ENCODE data around the gene CCDC148.

The CCDC148 gene

GRCh38 chr2:158142568-158143332, 313.8 kb downstream of the CCDC148 start:
- H3K36me3 ChIP-seq (ENCODE audit: low read depth), result no peaks in the 10 kb centered on the region
- H3K9me3 ChIP-seq (ENCODE audit: severe bottlenecking), result no peaks in the 10 kb centered on the region
- H3K4me3 ChIP-seq (ENCODE audit: severe bottlenecking), result no peak overlapping the region
- no peak overlapping the region for H3K27ac ChIP-seq (ENCODE audit: poor library complexity, severe bottlenecking)
- ATAC-seq (ENCODE audit: low read depth) (no peak), DNase-seq (ENCODE audit: low spot score) (no peak)
- TF ChIP-seq CTCF (IDR thresholded peaks at IDR 0.05; ENCODE audit: poor library complexity, severe bottlenecking), result no peak
- no peaks in the 10 kb centered on the region for H3K4me1 ChIP-seq (ENCODE audit: insufficient read depth, poor library complexity, severe bottlenecking)
- no peaks in the 10 kb centered on the region for H3K27me3 ChIP-seq (ENCODE audit: insufficient read depth, poor library complexity, severe bottlenecking)

GRCh38 chr2:158142165-158142564, 314.4 kb downstream of the CCDC148 start:
- Histone ChIP-seq H3K4me3 (ENCODE audit: severe bottlenecking) (no peak overlapping the region), H3K27ac (ENCODE audit: poor library complexity, severe bottlenecking) (no peak overlapping the region), H3K27me3 (ENCODE audit: insufficient read depth, poor library complexity, severe bottlenecking) (no peaks in the 10 kb centered on the region), H3K9me3 (ENCODE audit: severe bottlenecking) (no peaks in the 10 kb centered on the region), H3K36me3 (ENCODE audit: low read depth) (no peaks in the 10 kb centered on the region), H3K4me1 (ENCODE audit: insufficient read depth, poor library complexity, severe bottlenecking) (no peaks in the 10 kb centered on the region)
- ATAC-seq (ENCODE audit: low read depth) (no peak), DNase-seq (ENCODE audit: low spot score) (no peak)
- TF ChIP-seq CTCF (IDR thresholded peaks at IDR 0.05; ENCODE audit: poor library complexity, severe bottlenecking), result no peak

- no peak for TF ChIP-seq CTCF (IDR thresholded peaks at IDR 0.05; ENCODE audit: poor library complexity, severe bottlenecking)
- H3K27me3 ChIP-seq (ENCODE audit: insufficient read depth, poor library complexity, severe bottlenecking), result no peaks in the 10 kb centered on the region
- no peaks in the 10 kb centered on the region for H3K4me1 ChIP-seq (ENCODE audit: insufficient read depth, poor library complexity, severe bottlenecking)
- no peak overlapping the region for H3K27ac ChIP-seq (ENCODE audit: poor library complexity, severe bottlenecking)
- H3K9me3 ChIP-seq (ENCODE audit: severe bottlenecking), result no peaks in the 10 kb centered on the region
- no peak overlapping the region for H3K4me3 ChIP-seq (ENCODE audit: severe bottlenecking)
- ATAC-seq (ENCODE audit: low read depth), result no peak
- DNase-seq (ENCODE audit: low spot score), result no peak
- H3K36me3 ChIP-seq (ENCODE audit: low read depth), result no peaks in the 10 kb centered on the region
These were observed 316.4 kb downstream of the CCDC148 start for GRCh38 chr2:158140201-158140600.

GRCh38 chr2:158138255-158138654, 318.3 kb downstream of the CCDC148 start:
- DNase-seq (ENCODE audit: low spot score), result no peak
- Histone ChIP-seq H3K27me3 (ENCODE audit: insufficient read depth, poor library complexity, severe bottlenecking) (no peaks in the 10 kb centered on the region), H3K4me1 (ENCODE audit: insufficient read depth, poor library complexity, severe bottlenecking) (no peaks in the 10 kb centered on the region), H3K9me3 (ENCODE audit: severe bottlenecking) (no peaks in the 10 kb centered on the region), H3K27ac (ENCODE audit: poor library complexity, severe bottlenecking) (no peak overlapping the region), H3K4me3 (ENCODE audit: severe bottlenecking) (no peak overlapping the region), H3K36me3 (ENCODE audit: low read depth) (no peaks in the 10 kb centered on the region)
- no peak for ATAC-seq (ENCODE audit: low read depth)
- no peak for TF ChIP-seq CTCF (IDR thresholded peaks at IDR 0.05; ENCODE audit: poor library complexity, severe bottlenecking)

GRCh38 chr2:158135096-158135495, 321.5 kb downstream of the CCDC148 start:
- Histone ChIP-seq H3K4me1 (ENCODE audit: insufficient read depth, poor library complexity, severe bottlenecking) (no peaks in the 10 kb centered on the region), H3K36me3 (ENCODE audit: low read depth) (no peaks in the 10 kb centered on the region), H3K27ac (ENCODE audit: poor library complexity, severe bottlenecking) (no peak overlapping the region), H3K27me3 (ENCODE audit: insufficient read depth, poor library complexity, severe bottlenecking) (peaks cover 6% of the 10 kb centered on the region), H3K9me3 (ENCODE audit: severe bottlenecking) (no peaks in the 10 kb centered on the region), H3K4me3 (ENCODE audit: severe bottlenecking) (no peak overlapping the region)
- TF ChIP-seq CTCF (IDR thresholded peaks at IDR 0.05; ENCODE audit: poor library complexity, severe bottlenecking), result no peak
- DNase-seq (ENCODE audit: low spot score) (no peak), ATAC-seq (ENCODE audit: low read depth) (no peak)
